ENCODE results near the gene PLA2G4E.

The PLA2G4E gene

GRCh38 chr15:41974041-41974440 is 46.8 kb downstream of the PLA2G4E start:
- Histone ChIP-seq H3K4me3 (replicated peaks; ENCODE audit: low read depth, low read length) (no peak overlapping the region), H3K36me3 (ENCODE audit: control insufficient read depth, insufficient read depth, low read length) (no peaks in the 10 kb centered on the region), H3K27me3 (replicated peaks; ENCODE audit: control insufficient read depth, insufficient read depth, low read length) (no peaks in the 10 kb centered on the region)
- DNase-seq (ENCODE audit: extremely low read depth, insufficient read length): no peak
- TF ChIP-seq CTCF (IDR thresholded peaks at IDR 0.05; ENCODE audit: insufficient read depth, low read length, poor library complexity, severe bottlenecking): no peak

DNA sequence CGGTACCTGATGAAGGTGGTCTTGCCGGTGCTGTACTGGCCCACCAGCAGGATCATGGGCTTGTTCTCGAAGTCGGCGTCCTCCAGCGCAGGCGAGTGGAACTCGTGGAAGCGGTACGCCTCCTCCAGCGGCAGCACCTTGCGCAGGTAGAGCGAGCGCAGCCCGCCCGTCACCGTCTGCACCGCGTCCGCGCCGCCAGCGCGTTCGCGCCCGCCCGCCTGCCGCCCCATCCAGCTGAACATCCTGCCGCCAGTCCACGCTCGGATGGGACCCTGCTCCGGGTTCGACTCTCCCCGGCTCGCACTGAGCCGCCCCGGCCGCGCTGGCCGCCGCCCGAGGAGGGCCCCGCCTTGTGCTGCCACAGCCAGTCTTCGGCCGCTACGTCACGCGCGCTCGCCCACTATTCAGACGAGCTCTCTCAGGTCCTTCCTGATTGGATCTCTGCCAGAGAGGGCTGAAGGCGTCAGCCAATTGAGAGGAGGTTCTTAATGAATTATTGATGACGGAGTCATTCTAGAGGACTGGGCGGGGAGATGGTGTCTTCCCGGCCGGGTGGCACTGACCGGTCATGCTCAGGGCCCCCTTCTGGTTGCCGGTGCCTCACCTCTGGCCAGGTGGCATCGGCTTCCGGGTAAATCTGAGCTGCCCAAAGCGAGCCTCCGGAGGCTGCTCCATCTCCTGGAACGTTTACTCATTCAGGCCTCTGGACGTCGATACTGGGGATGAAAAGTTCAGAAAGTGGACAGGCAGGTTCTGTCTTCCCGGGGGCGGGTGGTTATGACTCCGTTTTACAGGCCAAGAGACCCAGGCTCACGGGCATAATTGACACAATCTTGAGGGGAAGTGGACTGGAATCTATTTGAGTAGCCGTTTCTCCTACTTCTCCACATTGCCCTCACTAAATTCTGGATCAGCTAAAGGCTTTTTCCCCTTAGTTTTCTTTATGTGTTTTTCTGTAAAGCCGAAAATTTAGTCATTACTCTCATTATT is 48.3 kb downstream of the PLA2G4E start, which contains the start of gene EHD4:
Gene EHD4 (minus strand): TSS at position 305 of the 990 bp plus-strand sequence. CDS start 63 bp downstream, at position 242.
- Histone ChIP-seq H3K4me3 (replicated peaks; ENCODE audit: low read depth, low read length) (peak within 1 kb of the TSS; percentile 96), H3K36me3 (ENCODE audit: control insufficient read depth, insufficient read depth, low read length) (no peaks in the 10 kb centered on the region), H3K27me3 (replicated peaks; ENCODE audit: control insufficient read depth, insufficient read depth, low read length) (no peaks in the 10 kb centered on the region)
- DNase-seq (ENCODE audit: extremely low read depth, insufficient read length): peak; percentile 94
- peak; percentile 56 for TF ChIP-seq CTCF (IDR thresholded peaks at IDR 0.05; ENCODE audit: insufficient read depth, low read length, poor library complexity, severe bottlenecking)

- TF ChIP-seq CTCF (IDR thresholded peaks at IDR 0.05; ENCODE audit: insufficient read depth, low read length, poor library complexity, severe bottlenecking): no peak
- Histone ChIP-seq H3K4me3 (replicated peaks; ENCODE audit: low read depth, low read length) (peak overlapping the region; percentile 96), H3K36me3 (ENCODE audit: control insufficient read depth, insufficient read depth, low read length) (no peaks in the 10 kb centered on the region), H3K27me3 (replicated peaks; ENCODE audit: control insufficient read depth, insufficient read depth, low read length) (no peaks in the 10 kb centered on the region)
- no peak for DNase-seq (ENCODE audit: extremely low read depth, insufficient read length)
Observed at GRCh38 chr15:41971895-41972252, 49.0 kb downstream of the PLA2G4E start.

GRCh38 chr15:41971089-41971894 is 49.5 kb downstream of the PLA2G4E start:
- Histone ChIP-seq H3K27me3 (replicated peaks; ENCODE audit: control insufficient read depth, insufficient read depth, low read length) (no peaks in the 10 kb centered on the region), H3K36me3 (ENCODE audit: control insufficient read depth, insufficient read depth, low read length) (no peaks in the 10 kb centered on the region; the same call in 1 of the 2 replicates), H3K4me3 (replicated peaks; ENCODE audit: low read depth, low read length) (peak overlapping the region; percentile 96)
- no peak for TF ChIP-seq CTCF (IDR thresholded peaks at IDR 0.05; ENCODE audit: insufficient read depth, low read length, poor library complexity, severe bottlenecking)
- peak; percentile 73 for DNase-seq (ENCODE audit: extremely low read depth, insufficient read length)

GRCh38 chr15:41970456-41970855 is 50.4 kb downstream of the PLA2G4E start:
- H3K36me3 ChIP-seq (ENCODE audit: control insufficient read depth, insufficient read depth, low read length): no peaks in the 10 kb centered on the region; the same call in 1 of the 2 replicates
- no peaks in the 10 kb centered on the region for H3K27me3 ChIP-seq (replicated peaks; ENCODE audit: control insufficient read depth, insufficient read depth, low read length)
- DNase-seq (ENCODE audit: extremely low read depth, insufficient read length): no peak
- H3K4me3 ChIP-seq (replicated peaks; ENCODE audit: low read depth, low read length): peak overlapping the region; percentile 96
- TF ChIP-seq CTCF (IDR thresholded peaks at IDR 0.05; ENCODE audit: insufficient read depth, low read length, poor library complexity, severe bottlenecking): no peak
